Tibial nerve (tissue), 3 donors: ENCODE data around the gene MAN2A1.

Source experiments
- POLR2A ChIP-seq, 2 donors: fragments of 450-650 bp; IDR thresholded peaks; one replicate each; pipeline ENCODE4 v1.6.1; 2017; ENCODE audit warnings: antibody characterized with exemption in 2 of 2, mild to moderate bottlenecking in 2 of 2, moderate library complexity in 2 of 2
- TF ChIP-seq, protein P1 (sequence below), 5 experiments: fragments of 200-600 bp in 3 of 5; fragments of 450-650 bp in 2 of 5; sonication (generic) in 3 of 5; IDR thresholded peaks; one replicate each; pipeline ENCODE4 v1.5.1; 2016 to 2019; ENCODE audit warnings: antibody characterized with exemption in 5 of 5, mild to moderate bottlenecking in 3 of 5, moderate library complexity in 2 of 5

- TF ChIP-seq, protein P1, sequence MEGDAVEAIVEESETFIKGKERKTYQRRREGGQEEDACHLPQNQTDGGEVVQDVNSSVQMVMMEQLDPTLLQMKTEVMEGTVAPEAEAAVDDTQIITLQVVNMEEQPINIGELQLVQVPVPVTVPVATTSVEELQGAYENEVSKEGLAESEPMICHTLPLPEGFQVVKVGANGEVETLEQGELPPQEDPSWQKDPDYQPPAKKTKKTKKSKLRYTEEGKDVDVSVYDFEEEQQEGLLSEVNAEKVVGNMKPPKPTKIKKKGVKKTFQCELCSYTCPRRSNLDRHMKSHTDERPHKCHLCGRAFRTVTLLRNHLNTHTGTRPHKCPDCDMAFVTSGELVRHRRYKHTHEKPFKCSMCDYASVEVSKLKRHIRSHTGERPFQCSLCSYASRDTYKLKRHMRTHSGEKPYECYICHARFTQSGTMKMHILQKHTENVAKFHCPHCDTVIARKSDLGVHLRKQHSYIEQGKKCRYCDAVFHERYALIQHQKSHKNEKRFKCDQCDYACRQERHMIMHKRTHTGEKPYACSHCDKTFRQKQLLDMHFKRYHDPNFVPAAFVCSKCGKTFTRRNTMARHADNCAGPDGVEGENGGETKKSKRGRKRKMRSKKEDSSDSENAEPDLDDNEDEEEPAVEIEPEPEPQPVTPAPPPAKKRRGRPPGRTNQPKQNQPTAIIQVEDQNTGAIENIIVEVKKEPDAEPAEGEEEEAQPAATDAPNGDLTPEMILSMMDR (IDR thresholded peaks at IDR 0.05), result no peak
- TF ChIP-seq POLR2A (IDR thresholded peaks at IDR 0.05), result no peak
Observed at GRCh38 chr5:109779036-109779735, 89.5 kb downstream of the MAN2A1 start.
